SK-N-SH (cell line): ENCODE data around the gene ZNF366. TPM values are rescaled to one million over a fixed set of nuclear protein-coding genes. Genes with fewer than 3 reads are reported as not detected.

Source experiments
- CTCF ChIA-PET: fragments of 300-600, 350-600 bp; formaldehyde crosslinking; extraction: SDS; loops from one replicate; lab custom pipeline; 2021; lab: Yijun Ruan, JAX
- POLR2A ChIA-PET: fragments of 350-600 bp; sonication (Branson Sonifier 250); formaldehyde crosslinking; extraction: SDS; loops from one replicate; lab custom pipeline; 2020; ENCODE audit warnings: antibody characterized with exemption, inconsistent platforms; lab: Yijun Ruan, JAX
- DNase-seq: peaks from one replicate; pipeline ENCODE4 v3.0.0; 2012
- H2AFZ ChIP-seq: fragments of 200-600 bp; sonication (generic); 2 replicates; pipeline ENCODE4 v1.8.1; 2016; ENCODE audit warnings: antibody characterized with exemption, mild to moderate bottlenecking, low read depth
- H3F3A ChIP-seq: fragments of 200-600 bp; sonication (generic); replicated peaks from 2 replicates; pipeline ENCODE3; 2016; ENCODE audit warnings: antibody characterized with exemption, mild to moderate bottlenecking; ENCODE audit not compliant: insufficient read depth
- H3K27ac ChIP-seq, 2 experiments: fragments of 200-500 bp in 1 of 2; fragments of 200-600 bp in 1 of 2; sonication (Bioruptor generic) in 1 of 2; sonication (generic), shearing (Covaris generic) in 1 of 2; 2 replicates each; pipeline versions ENCODE4 v1.5.1 to v1.6.1; 2014 to 2016; ENCODE audit warnings: low read depth in 2 of 2, inconsistent platforms in 1 of 2, low read length in 1 of 2, mild to moderate bottlenecking in 1 of 2, mixed read lengths in 1 of 2
- H3K27me3 ChIP-seq: fragments of 200-600 bp; sonication (generic), shearing (Covaris generic); 2 replicates; pipeline ENCODE4 v1.6.1; 2016; ENCODE audit warnings: mixed run types; ENCODE audit not compliant: insufficient read depth
- H3K36me3 ChIP-seq, 2 experiments: fragments of 200-500 bp in 1 of 2; fragments of 200-600 bp in 1 of 2; sonication (Bioruptor generic) in 1 of 2; sonication (generic) in 1 of 2; replicated peaks in 1 of 2; 2 replicates each; pipeline versions ENCODE3 to v1.5.1; 2014 to 2016; ENCODE audit warnings: low read length in 1 of 2, mild to moderate bottlenecking in 1 of 2; ENCODE audit not compliant: insufficient read depth in 2 of 2, control insufficient read depth in 1 of 2
- H3K4me1 ChIP-seq, 2 experiments: fragments of 200-500 bp in 1 of 2; fragments of 200-600 bp in 1 of 2; sonication (Bioruptor generic) in 1 of 2; sonication (generic), shearing (Covaris generic) in 1 of 2; 2 replicates each; pipeline versions ENCODE4 v1.5.1 to v1.6.1; 2014 to 2016; ENCODE audit warnings: low read depth in 1 of 2, low read length in 1 of 2, mixed run types in 1 of 2; ENCODE audit not compliant: insufficient read depth in 2 of 2, control insufficient read depth in 1 of 2
- H3K4me2 ChIP-seq: fragments of 200-600 bp; sonication (generic), shearing (Covaris generic); 2 replicates; pipeline ENCODE4 v1.6.1; 2017; ENCODE audit warnings: mixed run types
- H3K4me3 ChIP-seq, 2 experiments: fragments of 200-500 bp in 1 of 2; fragments of 200-600 bp in 1 of 2; sonication (Bioruptor generic) in 1 of 2; sonication (generic), shearing (Covaris generic) in 1 of 2; 2 replicates each; pipeline versions ENCODE4 v1.5.1 to v1.8.1; 2014 to 2016; ENCODE audit warnings: low read depth in 2 of 2, inconsistent platforms in 1 of 2, low read length in 1 of 2, mild to moderate bottlenecking in 1 of 2, mixed read lengths in 1 of 2, moderate library complexity in 1 of 2
- H3K79me2 ChIP-seq: fragments of 200-600 bp; sonication (generic); 2 replicates; pipeline ENCODE4 v1.8.1; 2017; ENCODE audit warnings: mild to moderate bottlenecking; ENCODE audit not compliant: insufficient read depth
- H3K9ac ChIP-seq: fragments of 200-600 bp; sonication (generic); 2 replicates; pipeline ENCODE4 v1.6.1; 2017; ENCODE audit warnings: mixed run types
- H3K9me2 ChIP-seq: fragments of 200-600 bp; sonication (generic); 2 replicates; pipeline ENCODE4 v1.6.1; 2017; ENCODE audit warnings: mixed run types
- H3K9me3 ChIP-seq: fragments of 200-600 bp; sonication (generic); 2 replicates; pipeline ENCODE4 v1.6.1; 2017; ENCODE audit warnings: mixed run types, mild to moderate bottlenecking, moderate library complexity
- H4K20me1 ChIP-seq: fragments of 200-600 bp; sonication (generic); 2 replicates; pipeline ENCODE4 v1.6.1; 2017; ENCODE audit warnings: mild to moderate bottlenecking, mixed run types; ENCODE audit not compliant: insufficient read depth
- ELF1 ChIP-seq: IDR thresholded peaks from 2 replicates; pipeline ENCODE4 v1.4.0; 2012
- EP300 ChIP-seq, 2 experiments: IDR thresholded peaks; 2 replicates each; pipeline versions ENCODE4 v1.4.0 to v1.6.1; 2012; ENCODE audit warnings: borderline replicate concordance in 1 of 2, low read depth in 1 of 2, low read length in 1 of 2
- EZH2phosphoT487 ChIP-seq: fragments of 200-600 bp; sonication (generic); IDR thresholded peaks from 2 replicates; pipeline ENCODE4 v1.6.1; 2017; ENCODE audit warnings: low read depth, mixed run types, mild to moderate bottlenecking, antibody characterized with exemption, moderate library complexity, borderline replicate concordance
- FOSL2 ChIP-seq: IDR thresholded peaks from 2 replicates; pipeline ENCODE4 v1.4.0; 2012; ENCODE audit warnings: low read depth, mild to moderate bottlenecking, moderate library complexity, borderline replicate concordance
- GABPA ChIP-seq: IDR thresholded peaks from 2 replicates; pipeline ENCODE4 v1.4.0; 2012; ENCODE audit warnings: low read depth, mild to moderate bottlenecking
- IRF3 ChIP-seq: fragments of 150-350 bp; IDR thresholded peaks from 2 replicates; pipeline ENCODE4 v1.6.1; 2016; ENCODE audit warnings: mild to moderate bottlenecking, low read depth, low read length
- JUND ChIP-seq: IDR thresholded peaks from 2 replicates; pipeline ENCODE4 v1.4.0; 2012
- MAX ChIP-seq: IDR thresholded peaks from 2 replicates; pipeline ENCODE4 v1.4.0; 2012; ENCODE audit warnings: low read depth
- MEF2A ChIP-seq: IDR thresholded peaks from 2 replicates; pipeline ENCODE4 v1.4.0; 2012; ENCODE audit warnings: low read depth, borderline replicate concordance
- MXI1 ChIP-seq: IDR thresholded peaks from 2 replicates; pipeline ENCODE4 v1.6.1; 2012; ENCODE audit warnings: mild to moderate bottlenecking, low read depth, low read length, improper control_type of control experiment
- NFIC ChIP-seq: IDR thresholded peaks from 2 replicates; pipeline ENCODE4 v1.4.0; 2012; ENCODE audit warnings: borderline replicate concordance
- NRF1 ChIP-seq: IDR thresholded peaks from 2 replicates; pipeline ENCODE4 v1.6.1; 2012; ENCODE audit warnings: low read depth, mild to moderate bottlenecking, low read length
- RAD21 ChIP-seq: IDR thresholded peaks from 2 replicates; pipeline ENCODE4 v1.6.1; 2012; ENCODE audit warnings: mild to moderate bottlenecking, low read length
- RCOR1 ChIP-seq: fragments of 150-350 bp; IDR thresholded peaks from 2 replicates; pipeline ENCODE4 v1.6.1; 2017; ENCODE audit warnings: antibody characterized with exemption, low read length
- REST ChIP-seq: IDR thresholded peaks from 2 replicates; pipeline ENCODE4 v1.6.1; 2012; ENCODE audit warnings: mild to moderate bottlenecking, low read depth, low read length, moderate library complexity
- RFX5 ChIP-seq: IDR thresholded peaks from 2 replicates; pipeline ENCODE4 v1.6.1; 2012; ENCODE audit warnings: mild to moderate bottlenecking, improper control_type of control experiment, low read length
- RXRA ChIP-seq: IDR thresholded peaks from 2 replicates; pipeline ENCODE4 v1.4.0; 2012; ENCODE audit warnings: low read depth, mild to moderate bottlenecking, borderline replicate concordance
- SIN3A ChIP-seq: IDR thresholded peaks from 2 replicates; pipeline ENCODE4 v1.6.1; 2012; ENCODE audit warnings: low read depth, mild to moderate bottlenecking, low read length, moderate library complexity, borderline replicate concordance
- SMC3 ChIP-seq: IDR thresholded peaks from 2 replicates; pipeline ENCODE4 v1.6.1; 2012; ENCODE audit warnings: low read depth, low read length, improper control_type of control experiment
- TCF12 ChIP-seq: IDR thresholded peaks from 2 replicates; pipeline ENCODE4 v1.4.0; 2012
- TEAD4 ChIP-seq: IDR thresholded peaks from 2 replicates; pipeline ENCODE4 v1.4.0; 2012; ENCODE audit warnings: mild to moderate bottlenecking, borderline replicate concordance; ENCODE audit not compliant: insufficient read depth
- ZBTB33 ChIP-seq: IDR thresholded peaks from 2 replicates; pipeline ENCODE4 v1.4.0; 2012; ENCODE audit warnings: low read depth, borderline replicate concordance
- polyA plus RNA-seq, 3 experiments: library from polyadenylated mRNA; depleted of rRNA; stranded (reverse); fragments of >200 nt; gene quantifications; 2 replicates each; pipeline ENCODE4 v1.2.3, GENCODE V29; 2012

ZNF366 gene
- polyA plus RNA-seq, 1 of the 3 experiments (the other 2 are of a cell fraction) = not detected

- H3K4me1 ChIP-seq = no peaks in the 10 kb centered on the region
- POLR2A ChIA-PET = no interaction called here
- no peaks in the 10 kb centered on the region for H3F3A ChIP-seq
- H3K9me2 ChIP-seq = no peaks in the 10 kb centered on the region
- no peak overlapping the region for H3K27ac ChIP-seq
- H3K79me2 ChIP-seq = no peaks in the 10 kb centered on the region
- H2AFZ ChIP-seq = no peak overlapping the region
- no peak overlapping the region for H3K4me3 ChIP-seq
- no peak for DNase-seq
- no peak for TF ChIP-seq RXRA
- TF ChIP-seq MXI1 = no peak
- no peak for TF ChIP-seq RAD21
- TF ChIP-seq RFX5 = no peak
- TF ChIP-seq EZH2phosphoT487 = no peak
- no peak for TF ChIP-seq IRF3
- no peak for TF ChIP-seq SMC3
- TF ChIP-seq NFIC = no peak
- TF ChIP-seq ZBTB33 = no peak
- no peak overlapping the region for H3K9ac ChIP-seq
- no peak overlapping the region for H3K4me2 ChIP-seq
- no peaks in the 10 kb centered on the region for H3K9me3 ChIP-seq
- no peaks in the 10 kb centered on the region for H3K36me3 ChIP-seq
- no peaks in the 10 kb centered on the region for H4K20me1 ChIP-seq
- no peaks in the 10 kb centered on the region for H3K27me3 ChIP-seq
- CTCF ChIA-PET = interaction anchor here (1.4 kb wide), 1 partner anchor 122 kb away, joined by 4 read pairs; no protein-coding TSS in a partner anchor
Observed at GRCh38 chr5:72489536-72489935, 17.7 kb downstream of the ZNF366 start.

- H3K4me3 ChIP-seq = no peak overlapping the region
- POLR2A ChIA-PET = no interaction called here
- CTCF ChIA-PET = interaction anchor here (0.9 to 1.4 kb wide), 2 partner anchors 12 to 122 kb away, joined by 3 to 4 read pairs; no protein-coding TSS in a partner anchor
- H3K27ac ChIP-seq = no peak overlapping the region
- H3K4me2 ChIP-seq = no peak overlapping the region
- no peaks in the 10 kb centered on the region for H3K9me2 ChIP-seq
- H3K79me2 ChIP-seq = no peaks in the 10 kb centered on the region
- no peak for DNase-seq
- no peaks in the 10 kb centered on the region for H4K20me1 ChIP-seq
- TF ChIP-seq SIN3A (no peak), EZH2phosphoT487 (no peak), TEAD4 (no peak), FOSL2 (no peak), RXRA (no peak), RFX5 (no peak), REST (no peak), NRF1 (no peak), TCF12 (no peak), RAD21 (no peak), MEF2A (no peak), RCOR1 (no peak), ELF1 (no peak), EP300 (IDR thresholded peaks at IDR 0.05; ENCODE audit: borderline replicate concordance in 1 of 2, low read depth in 1 of 2, low read length in 1 of 2) (no peak), NFIC (no peak), GABPA (no peak), MAX (no peak), JUND (no peak)
- H3K36me3 ChIP-seq = no peaks in the 10 kb centered on the region
- no peaks in the 10 kb centered on the region for H3F3A ChIP-seq
- no peaks in the 10 kb centered on the region for H3K27me3 ChIP-seq
- H3K4me1 ChIP-seq = no peaks in the 10 kb centered on the region
- H3K9ac ChIP-seq = no peak overlapping the region
- no peak overlapping the region for H2AFZ ChIP-seq
- no peaks in the 10 kb centered on the region for H3K9me3 ChIP-seq
Observed at GRCh38 chr5:72488756-72489155, 18.5 kb downstream of the ZNF366 start.
